ENCODE results near the gene NARF.

NARF gene

GRCh38 chr17:82474223-82475010, 15.9 kb downstream of the NARF start:
- no peak for DNase-seq (ENCODE audit: low read depth, low spot score)

- DNase-seq (ENCODE audit: low read depth, low spot score): no peak
These were observed 16.9 kb downstream of the NARF start for GRCh38 chr17:82475458-82475857.

DNA sequence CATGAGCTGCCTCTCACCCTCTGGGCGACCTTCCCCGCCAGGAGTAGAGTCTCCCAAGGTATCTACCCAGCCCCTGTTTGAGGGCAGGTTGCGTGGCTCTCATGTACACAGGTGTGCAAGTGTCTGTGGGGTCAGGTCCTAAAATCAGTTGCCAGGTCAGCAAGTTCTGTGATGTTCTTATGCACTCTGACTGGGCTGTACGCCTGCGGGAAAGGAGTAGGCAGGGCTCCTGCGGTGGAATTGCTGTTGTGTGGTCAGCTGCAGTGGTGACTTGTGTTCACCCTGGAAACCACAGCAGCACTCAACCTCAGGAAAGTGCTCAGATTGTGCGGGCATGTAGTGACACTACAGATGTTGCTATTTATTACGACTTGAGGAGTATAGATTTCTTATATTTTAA, 19.4 kb downstream of the NARF start:
- DNase-seq (ENCODE audit: low read depth, low spot score): no peak

GRCh38 chr17:82479602-82480001, 21.1 kb downstream of the NARF start:
- DNase-seq (ENCODE audit: low read depth, low spot score): no peak

GRCh38 chr17:82480318-82480717, 21.8 kb downstream of the NARF start:
- DNase-seq (ENCODE audit: low read depth, low spot score): no peak

- no peak for DNase-seq (ENCODE audit: low read depth, low spot score)
These were observed 24.7 kb downstream of the NARF start for GRCh38 chr17:82483204-82483660.

- DNase-seq (ENCODE audit: low read depth, low spot score): no peak
These were observed 25.3 kb downstream of the NARF start for GRCh38 chr17:82483836-82484235.

GRCh38 chr17:82486231-82487094, 27.9 kb downstream of the NARF start:
- no peak for DNase-seq (ENCODE audit: low read depth, low spot score)

GRCh38 chr17:82487910-82488309, 29.4 kb downstream of the NARF start:
- DNase-seq (ENCODE audit: low read depth, low spot score): no peak

GRCh38 chr17:82489117-82489516, 30.6 kb downstream of the NARF start:
- DNase-seq (ENCODE audit: low read depth, low spot score): no peak

DNA sequence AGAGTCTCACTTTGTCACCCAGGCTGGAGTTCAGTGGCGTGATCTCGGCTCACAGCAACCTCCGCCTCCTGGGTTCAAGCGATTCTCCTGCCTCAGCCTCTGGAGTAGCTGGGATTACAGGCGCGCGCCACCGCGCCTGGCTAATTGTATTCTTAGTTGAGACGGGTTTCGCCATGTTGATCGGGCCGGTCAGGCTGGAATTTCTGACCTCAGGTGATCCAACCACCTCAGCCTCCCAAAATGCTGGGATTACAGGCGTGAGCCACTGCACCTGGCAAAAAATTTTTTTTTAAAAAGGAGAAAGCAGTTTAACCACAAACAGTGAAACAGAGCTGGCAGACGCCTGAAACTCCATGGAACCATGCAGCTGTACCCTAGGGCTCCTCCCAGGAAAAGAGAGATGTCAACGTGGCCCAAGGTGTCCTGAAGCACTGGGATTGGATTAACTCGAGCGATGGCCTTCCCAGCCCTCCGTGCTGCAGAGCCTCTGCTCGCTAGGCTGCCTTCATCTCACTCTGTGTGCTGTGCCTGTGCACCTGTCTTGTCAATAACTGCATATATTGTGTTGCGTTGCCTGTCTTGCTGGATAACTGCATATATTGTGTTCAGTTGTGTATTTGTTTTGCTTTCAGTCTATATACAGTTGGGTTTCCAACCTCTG, 31.4 kb downstream of the NARF start:
- no peak for DNase-seq (ENCODE audit: low read depth, low spot score)

GRCh38 chr17:82490512-82491195, 32.1 kb downstream of the NARF start:
- no peak for DNase-seq (ENCODE audit: low read depth, low spot score)

DNA sequence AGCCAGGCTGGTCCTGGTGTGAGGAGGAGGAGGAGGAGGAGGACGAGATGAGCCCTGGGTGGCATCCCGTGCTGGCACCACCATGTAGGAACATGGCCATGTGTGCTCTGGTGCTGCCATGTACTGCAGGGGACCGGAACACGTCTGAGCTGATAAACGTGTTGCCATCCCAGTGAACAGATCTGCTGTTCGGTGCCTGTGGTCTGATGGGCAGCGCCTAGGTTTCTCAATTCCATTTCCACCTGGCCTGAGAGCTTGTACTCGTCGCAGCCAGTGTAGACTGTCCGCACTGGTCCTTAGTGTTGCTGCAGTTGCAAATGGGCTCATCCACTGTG, 32.6 kb downstream of the NARF start:
- DNase-seq (ENCODE audit: low read depth, low spot score): no peak

GRCh38 chr17:82491533-82491932, 33.0 kb downstream of the NARF start:
- DNase-seq (ENCODE audit: low read depth, low spot score): no peak

DNA sequence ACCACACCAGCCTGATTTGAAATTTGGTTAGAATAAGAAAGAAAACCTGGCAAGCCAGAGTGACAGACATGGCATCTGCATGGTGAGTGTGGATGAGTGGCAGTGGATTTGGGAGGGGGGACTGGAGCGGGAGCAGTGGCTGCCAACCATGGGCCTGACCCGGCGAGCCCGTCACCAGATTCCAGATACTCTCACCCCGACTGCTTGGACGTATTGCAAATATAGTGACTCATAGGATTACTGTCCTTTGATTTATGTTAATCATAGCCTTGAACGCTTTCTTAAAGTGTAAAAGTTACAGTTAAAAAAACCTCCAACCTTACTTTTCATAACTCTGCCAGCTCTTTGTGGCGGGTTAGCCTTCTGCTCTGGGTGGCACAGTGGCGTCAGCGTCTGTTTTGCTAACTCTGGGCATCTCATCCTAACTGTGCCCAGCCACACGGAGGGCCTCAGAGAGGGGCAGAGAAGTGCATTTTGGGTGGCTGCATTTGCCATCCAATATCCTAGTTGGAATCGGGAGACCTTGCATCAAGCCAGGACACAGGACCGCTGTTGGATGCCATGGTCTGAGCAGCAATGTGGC, 34.2 kb downstream of the NARF start:
- DNase-seq (ENCODE audit: low read depth, low spot score): no peak

DNA sequence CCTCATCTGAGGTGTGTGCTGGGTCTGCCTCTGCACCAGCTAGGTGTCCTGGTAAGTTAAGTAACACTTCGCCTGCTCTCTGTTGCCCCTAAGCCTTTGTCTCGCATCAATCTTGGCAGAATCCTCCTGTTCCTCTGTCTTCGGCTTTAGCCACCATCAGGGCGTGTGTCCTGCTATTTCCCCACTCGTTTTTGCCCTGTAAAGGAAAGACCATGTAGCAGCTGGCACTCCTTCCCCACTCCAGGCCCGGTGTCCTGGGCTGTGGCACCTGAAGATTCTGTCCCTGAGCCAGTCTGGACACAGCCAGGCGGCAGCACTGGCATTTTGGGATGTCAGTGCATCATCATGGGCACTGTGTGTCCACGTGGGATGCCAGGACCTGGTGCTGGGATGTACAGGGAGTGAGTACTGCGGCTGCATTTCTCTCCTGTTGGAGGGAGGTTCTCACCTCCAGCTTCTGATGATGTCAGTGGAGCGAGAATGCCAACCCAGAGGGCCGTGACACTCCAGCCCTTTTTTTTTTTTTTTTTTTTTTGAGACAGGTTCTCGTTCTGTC, 34.8 kb downstream of the NARF start:
- DNase-seq (ENCODE audit: low read depth, low spot score): no peak

GRCh38 chr17:82494236-82495055, 35.9 kb downstream of the NARF start:
- DNase-seq (ENCODE audit: low read depth, low spot score): peak; percentile 85

- no peak for DNase-seq (ENCODE audit: low read depth, low spot score)
These were observed 37.4 kb downstream of the NARF start for GRCh38 chr17:82495844-82496528.

All from brain pericyte (primary cell).